Measurements from ENCODE around the gene MSL2.
"Not testable (repeated sequence)": the region's sequence is repeated elsewhere in the genome, so short reads cannot be mapped to it uniquely, and the experiment has no call there.

GRCh38 chr3:136119332-136119731 is 76.8 kb downstream of the MSL2 start:
- TF ChIP-seq, protein P1, sequence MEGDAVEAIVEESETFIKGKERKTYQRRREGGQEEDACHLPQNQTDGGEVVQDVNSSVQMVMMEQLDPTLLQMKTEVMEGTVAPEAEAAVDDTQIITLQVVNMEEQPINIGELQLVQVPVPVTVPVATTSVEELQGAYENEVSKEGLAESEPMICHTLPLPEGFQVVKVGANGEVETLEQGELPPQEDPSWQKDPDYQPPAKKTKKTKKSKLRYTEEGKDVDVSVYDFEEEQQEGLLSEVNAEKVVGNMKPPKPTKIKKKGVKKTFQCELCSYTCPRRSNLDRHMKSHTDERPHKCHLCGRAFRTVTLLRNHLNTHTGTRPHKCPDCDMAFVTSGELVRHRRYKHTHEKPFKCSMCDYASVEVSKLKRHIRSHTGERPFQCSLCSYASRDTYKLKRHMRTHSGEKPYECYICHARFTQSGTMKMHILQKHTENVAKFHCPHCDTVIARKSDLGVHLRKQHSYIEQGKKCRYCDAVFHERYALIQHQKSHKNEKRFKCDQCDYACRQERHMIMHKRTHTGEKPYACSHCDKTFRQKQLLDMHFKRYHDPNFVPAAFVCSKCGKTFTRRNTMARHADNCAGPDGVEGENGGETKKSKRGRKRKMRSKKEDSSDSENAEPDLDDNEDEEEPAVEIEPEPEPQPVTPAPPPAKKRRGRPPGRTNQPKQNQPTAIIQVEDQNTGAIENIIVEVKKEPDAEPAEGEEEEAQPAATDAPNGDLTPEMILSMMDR (IDR thresholded peaks at IDR 0.05) = not testable (repeated sequence)
- not testable (repeated sequence) for TF ChIP-seq POLR2A (IDR thresholded peaks at IDR 0.05)
